ENCODE results near the gene CIB4.

The CIB4 gene

DNA sequence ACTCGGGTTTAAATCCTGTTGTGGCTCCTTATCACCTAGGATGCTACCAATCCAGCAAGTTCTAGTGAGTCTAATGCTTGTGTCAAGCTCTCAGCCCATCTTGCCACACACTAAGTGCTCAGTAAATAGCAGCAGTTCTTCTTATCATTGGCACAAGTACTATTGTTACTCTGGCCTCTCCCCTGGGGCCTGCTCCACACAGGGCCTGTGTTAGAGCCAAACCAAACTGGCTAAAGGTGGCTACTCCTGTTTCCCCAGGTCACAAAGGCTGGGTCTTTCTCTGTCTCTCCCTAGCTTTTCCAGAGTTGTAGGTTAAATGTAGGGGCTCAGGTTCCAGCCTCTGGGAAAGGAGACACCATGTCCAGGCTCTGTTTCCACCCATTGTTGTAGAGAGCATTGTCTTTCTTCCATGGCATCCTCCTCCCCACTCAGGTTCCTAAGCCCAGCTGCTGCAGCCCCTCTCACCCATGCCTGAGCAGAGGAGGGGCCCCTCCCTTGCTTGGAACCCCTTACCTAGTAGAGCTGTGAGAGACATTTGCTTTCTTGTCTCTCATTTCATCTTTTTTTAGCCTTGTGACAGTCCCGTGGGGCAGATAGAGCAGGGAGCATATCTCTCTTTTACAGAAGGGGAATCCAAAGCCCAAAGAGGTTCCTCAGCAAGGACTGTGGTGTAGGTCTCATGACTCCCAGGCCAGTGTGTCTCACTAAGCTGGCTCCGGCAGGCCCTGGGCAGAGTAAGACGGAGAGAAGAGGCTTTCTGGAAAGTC lies 106.9 kb downstream of the CIB4 start:
- no peaks in the 10 kb centered on the region for H3K9me3 Mint-ChIP-seq
- no peak for ATAC-seq
- H3K4me3 Mint-ChIP-seq, result no peak overlapping the region
- no peaks in the 10 kb centered on the region for H3K4me1 Mint-ChIP-seq
- no peak for DNase-seq
- peaks cover 8% of the 10 kb centered on the region for H3K27me3 Mint-ChIP-seq
- no peaks in the 10 kb centered on the region for H3K36me3 Mint-ChIP-seq (ENCODE audit: low read depth)
- no peak overlapping the region for H3K27ac Mint-ChIP-seq

DNA sequence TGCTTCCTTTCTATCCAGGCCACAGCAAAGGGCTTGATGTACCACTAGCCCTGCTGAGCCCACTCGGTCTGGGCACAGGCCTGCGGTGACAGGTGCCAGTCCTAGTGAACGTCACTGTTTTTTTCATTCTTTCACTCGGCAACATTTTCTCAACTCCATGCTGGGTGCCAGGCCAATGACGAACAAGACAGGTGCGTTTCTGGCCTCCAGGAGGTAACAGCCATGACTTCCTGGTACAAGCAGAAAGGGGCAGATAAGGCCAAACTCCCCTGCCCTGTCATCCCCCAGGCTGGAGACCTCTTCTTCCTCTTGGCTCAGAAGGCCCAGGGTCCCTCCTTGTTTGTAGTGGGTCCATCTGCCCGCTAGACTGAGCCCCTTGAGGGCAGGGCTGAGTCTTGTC lies 107.5 kb downstream of the CIB4 start:
- no peaks in the 10 kb centered on the region for H3K36me3 Mint-ChIP-seq (ENCODE audit: low read depth)

DNA sequence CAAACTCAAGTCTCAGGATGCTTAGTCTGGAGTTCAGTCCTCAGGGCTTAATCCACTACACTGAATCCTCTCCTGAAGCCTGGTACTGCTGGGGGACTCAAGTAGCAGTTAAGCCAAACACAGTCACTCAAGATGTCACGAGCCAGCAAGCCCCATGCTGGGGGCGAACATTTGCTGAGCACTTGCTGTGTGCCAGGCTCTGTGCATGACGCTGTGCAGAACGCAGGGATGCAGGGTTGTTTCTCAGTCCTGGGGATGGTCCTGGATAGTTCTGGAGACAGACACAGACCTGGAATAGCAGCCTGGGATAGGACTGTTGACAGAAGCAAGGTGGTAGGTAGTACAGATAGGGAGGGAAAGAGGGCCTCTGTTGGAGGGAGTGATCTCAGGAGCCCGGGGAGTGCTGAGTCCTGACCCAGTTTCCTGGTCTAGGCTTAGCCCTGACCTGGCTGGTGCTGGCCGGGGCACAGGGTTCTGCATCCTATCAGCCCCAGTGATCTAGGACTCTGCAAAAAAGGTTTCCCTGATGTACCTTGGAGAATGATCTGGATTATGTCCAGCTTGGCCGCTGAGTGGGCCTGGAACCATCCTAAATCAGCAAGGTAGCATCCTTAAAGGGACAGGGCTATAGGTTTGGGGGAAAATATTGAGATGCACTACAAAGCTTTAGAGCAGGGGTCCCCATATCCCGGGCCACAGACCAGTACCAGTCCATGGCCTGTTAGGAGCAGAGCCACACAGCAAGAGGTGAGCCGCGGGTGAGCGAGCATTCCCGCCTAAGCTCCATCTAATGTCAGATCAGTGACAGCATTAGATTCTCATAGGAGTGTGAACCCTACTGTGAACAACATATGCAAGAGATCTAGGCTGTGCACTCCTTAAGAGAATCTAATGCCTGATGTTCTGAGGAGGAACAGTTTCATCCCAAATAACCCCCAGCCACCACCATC lies 108.6 kb downstream of the CIB4 start:
- H3K4me1 Mint-ChIP-seq, result no peaks in the 10 kb centered on the region
- ATAC-seq, result no peak
- no peak overlapping the region for H3K4me3 Mint-ChIP-seq
- no peak overlapping the region for H3K27ac Mint-ChIP-seq
- H3K9me3 Mint-ChIP-seq, result no peaks in the 10 kb centered on the region
- H3K36me3 Mint-ChIP-seq (ENCODE audit: low read depth), result no peaks in the 10 kb centered on the region
- DNase-seq, result no peak
- H3K27me3 Mint-ChIP-seq, result peaks cover 8% of the 10 kb centered on the region

More for the DNA sequence above, 107.5 kb downstream of the CIB4 start:
- no peaks in the 10 kb centered on the region for H3K4me1 Mint-ChIP-seq
- ATAC-seq (no peak), DNase-seq (no peak)
- H3K4me3 Mint-ChIP-seq, result no peak overlapping the region
- no peak overlapping the region for H3K27ac Mint-ChIP-seq
- no peaks in the 10 kb centered on the region for H3K9me3 Mint-ChIP-seq
- peaks cover 8% of the 10 kb centered on the region for H3K27me3 Mint-ChIP-seq

Measured in activated naive CD8-positive, alpha-beta T cell treated with anti-CD3 and anti-CD28 coated beads, Interleukin-2, amount 50 U/mL, for 24 hours (primary cell).